HCT116 (cell line): ENCODE data around the gene TMEM243. TPM values are rescaled to one million over a fixed set of nuclear protein-coding genes. Genes with fewer than 3 reads are reported as not detected.

ENCODE experiments used
- ATAC-seq: fragments of 200-7000 bp; cut with Tn5 transposase; 2 replicates; pipeline ENCODE4 v1.9.1; 2020; ENCODE audit warnings: mild to moderate bottlenecking, moderate library complexity
- BruUV-seq: library from RNA; stranded (reverse); fragments of 400-500 nt; replicated peaks from 2 replicates; lab custom pipeline; 2021; lab: Mats Ljungman, UMichigan
- CTCF ChIA-PET: fragments of 300-600 bp; sonication (Branson Sonifier 250); formaldehyde crosslinking; loops from one replicate; lab custom pipeline; 2021; ENCODE audit warnings: antibody characterized with exemption; lab: Charles Lee
- POLR2A ChIA-PET: fragments of 300-600, 350-600 bp; sonication (Branson Sonifier 250); formaldehyde crosslinking; loops from one replicate; lab custom pipeline; 2021; ENCODE audit warnings: antibody characterized with exemption; lab: Charles Lee
- RAD21 ChIA-PET, 2 experiments: fragments of 300-600 bp; sonication (Branson Sonifier 250); formaldehyde crosslinking; loops; one replicate each; lab custom pipeline; 2023; ENCODE audit warnings: low total read pairs in 2 of 2; ENCODE audit not compliant: uncharacterized antibody in 2 of 2, unreplicated experiment in 2 of 2, low non-redundant PET in 1 of 2; lab: Charles Lee
- DNase-seq: peaks from one replicate; pipeline ENCODE4 v3.0.0-alpha.2; 2010; ENCODE audit warnings: low read depth, low spot score
- H2AFZ ChIP-seq: fragments of 200-600 bp; shearing (Covaris generic), sonication (generic); 2 replicates; pipeline ENCODE4 v1.6.1; 2017; ENCODE audit warnings: low read depth, mixed run types, mixed read lengths, antibody characterized with exemption, low read length; ENCODE audit not compliant: poor library complexity, severe bottlenecking
- H3K27ac ChIP-seq: 2 replicates; pipeline ENCODE4 v1.5.1; 2012; ENCODE audit warnings: low read depth, low read length
- H3K27me3 ChIP-seq: fragments of 200-600 bp; sonication (generic); 2 replicates; pipeline ENCODE4 v1.6.1; 2016; ENCODE audit warnings: mixed run types, low read length, mixed read lengths; ENCODE audit not compliant: insufficient read depth
- H3K36me3 ChIP-seq, 2 experiments: fragments of 200-500 bp in 1 of 2; fragments of 200-600 bp in 1 of 2; sonication (Bioruptor generic) in 1 of 2; sonication (generic) in 1 of 2; 2 replicates each; pipeline versions ENCODE4 v1.5.1 to v1.6.1; 2014 to 2016; ENCODE audit warnings: low read length in 2 of 2, inconsistent platforms in 1 of 2, mixed read lengths in 1 of 2, mixed run types in 1 of 2; ENCODE audit not compliant: insufficient read depth in 2 of 2, control insufficient read depth in 1 of 2
- H3K4me1 ChIP-seq, 2 experiments: fragments of 200-600 bp in 1 of 2; sonication (generic) in 1 of 2; 2 replicates each; pipeline versions ENCODE4 v1.5.1 to v1.6.1; 2012 to 2017; ENCODE audit warnings: low read length in 2 of 2, inconsistent platforms in 1 of 2, mild to moderate bottlenecking in 1 of 2, mixed read lengths in 1 of 2, mixed run types in 1 of 2, moderate library complexity in 1 of 2; ENCODE audit not compliant: insufficient read depth in 2 of 2, control insufficient read depth in 1 of 2
- H3K4me2 ChIP-seq: fragments of 200-600 bp; sonication (generic); 2 replicates; pipeline ENCODE4 v1.6.1; 2017; ENCODE audit warnings: mixed run types, low read length, mixed read lengths
- H3K4me3 ChIP-seq, 2 experiments: fragments of 200-600 bp in 1 of 2; sonication (generic) in 1 of 2; replicated peaks in 1 of 2; 2 replicates each; pipeline ENCODE4 v1.5.1; 2011 to 2016; ENCODE audit warnings: low read length in 2 of 2, control low read depth in 1 of 2, low read depth in 1 of 2, mild to moderate bottlenecking in 1 of 2, mixed read lengths in 1 of 2, mixed run types in 1 of 2
- H3K79me2 ChIP-seq: fragments of 200-600 bp; sonication (generic); 2 replicates; pipeline ENCODE4 v1.6.1; 2017; ENCODE audit warnings: mild to moderate bottlenecking, mixed run types, low read length, moderate library complexity, mixed read lengths; ENCODE audit not compliant: insufficient read depth
- H3K9ac ChIP-seq: fragments of 200-600 bp; sonication (generic); 2 replicates; pipeline ENCODE4 v1.6.1; 2016; ENCODE audit warnings: low read length, mixed read lengths
- H3K9me2 ChIP-seq: fragments of 200-600 bp; sonication (generic), shearing (Covaris generic); 2 replicates; pipeline ENCODE4 v1.6.1; 2017; ENCODE audit warnings: mixed run types, mild to moderate bottlenecking, moderate library complexity; ENCODE audit not compliant: insufficient read depth
- H3K9me3 ChIP-seq, 2 experiments: fragments of 200-500 bp in 1 of 2; fragments of 200-600 bp in 1 of 2; sonication (Bioruptor generic) in 1 of 2; sonication (generic) in 1 of 2; 2 replicates each; pipeline ENCODE4 v1.6.1; 2014 to 2017; ENCODE audit warnings: low read length in 2 of 2, mixed read lengths in 2 of 2, inconsistent platforms in 1 of 2, low read depth in 1 of 2, mild to moderate bottlenecking in 1 of 2, mixed run types in 1 of 2, moderate library complexity in 1 of 2; ENCODE audit not compliant: control insufficient read depth in 1 of 2, insufficient read depth in 1 of 2
- H4K20me1 ChIP-seq: fragments of 200-600 bp; sonication (generic), shearing (Covaris generic); 2 replicates; pipeline ENCODE4 v1.6.1; 2017; ENCODE audit warnings: mixed run types, mild to moderate bottlenecking, moderate library complexity; ENCODE audit not compliant: insufficient read depth
- ATF3 ChIP-seq: IDR thresholded peaks from 2 replicates; pipeline ENCODE4 v1.6.1; 2012
- CBX3 ChIP-seq: IDR thresholded peaks from 2 replicates; pipeline ENCODE4 v1.6.1; 2012; ENCODE audit warnings: low read depth
- CEBPB ChIP-seq: IDR thresholded peaks from 2 replicates; pipeline ENCODE4 v1.6.1; 2012; ENCODE audit warnings: low read depth
- CTCF ChIP-seq, 3 experiments: fragments of 200-600 bp in 1 of 3; sonication (generic) in 1 of 3; IDR thresholded peaks in 2 of 3; conservative IDR thresholded peaks in 1 of 3; 2 replicates each; pipeline ENCODE4 v1.5.1; 2012 to 2017; ENCODE audit warnings: low read depth in 2 of 3, low read length in 2 of 3, antibody characterized with exemption in 1 of 3, borderline replicate concordance in 1 of 3, control low read depth in 1 of 3, mild to moderate bottlenecking in 1 of 3, mixed read lengths in 1 of 3, mixed run types in 1 of 3, moderate library complexity in 1 of 3; ENCODE audit not compliant: insufficient read depth in 1 of 3
- EGR1 ChIP-seq: IDR thresholded peaks from 2 replicates; pipeline ENCODE4 v1.6.1; 2012; ENCODE audit warnings: low read depth
- ELF1 ChIP-seq: IDR thresholded peaks from 2 replicates; pipeline ENCODE4 v1.6.1; 2012; ENCODE audit warnings: low read depth, borderline replicate concordance
- EZH2 ChIP-seq: fragments of 200-600 bp; sonication (generic); IDR thresholded peaks from 2 replicates; pipeline ENCODE4 v1.6.1; 2017; ENCODE audit warnings: antibody characterized with exemption, mixed run types
- EZH2phosphoT487 ChIP-seq: fragments of 200-600 bp; IDR thresholded peaks from 2 replicates; pipeline ENCODE4 v1.6.1; 2018; ENCODE audit warnings: antibody characterized with exemption, borderline replicate concordance
- JUND ChIP-seq: IDR thresholded peaks from 2 replicates; pipeline ENCODE4 v1.6.1; 2012
- MAX ChIP-seq: IDR thresholded peaks from 2 replicates; pipeline ENCODE4 v1.6.1; 2012
- POLR2A ChIP-seq: IDR thresholded peaks from 2 replicates; pipeline ENCODE4 v1.7.0; 2011; ENCODE audit warnings: borderline replicate concordance; ENCODE audit not compliant: insufficient read depth, insufficient read length; ENCODE audit errors: extremely low read depth
- POLR2AphosphoS5 ChIP-seq: IDR thresholded peaks from 2 replicates; pipeline ENCODE4 v1.6.1; 2011; ENCODE audit warnings: mild to moderate bottlenecking, low read depth, low read length, moderate library complexity
- REST ChIP-seq: IDR thresholded peaks from 2 replicates; pipeline ENCODE4 v1.6.1; 2012; ENCODE audit warnings: low read depth
- SIN3A ChIP-seq: IDR thresholded peaks from 2 replicates; pipeline ENCODE4 v1.6.1; 2012; ENCODE audit warnings: low read depth
- SP1 ChIP-seq: IDR thresholded peaks from 2 replicates; pipeline ENCODE4 v1.6.1; 2012; ENCODE audit warnings: low read depth
- SRF ChIP-seq: IDR thresholded peaks from 2 replicates; pipeline ENCODE4 v1.6.1; 2012; ENCODE audit warnings: low read depth
- TCF7L2 ChIP-seq: IDR thresholded peaks from 2 replicates; pipeline ENCODE4 v1.7.0; 2011; ENCODE audit warnings: borderline replicate concordance, inconsistent platforms; ENCODE audit not compliant: insufficient read depth, insufficient read length; ENCODE audit errors: extremely low read depth
- ZBTB33 ChIP-seq: IDR thresholded peaks from 2 replicates; pipeline ENCODE4 v1.6.1; 2011; ENCODE audit warnings: mild to moderate bottlenecking, low read length, moderate library complexity; ENCODE audit not compliant: insufficient replicate concordance; ENCODE audit errors: extremely low read depth
- ZFX ChIP-seq: fragments of 450-650 bp; IDR thresholded peaks from 2 replicates; pipeline ENCODE4 v1.6.1; 2017
- ZNF274 ChIP-seq: fragments of 200-500 bp; sonication (Bioruptor generic); IDR thresholded peaks from 2 replicates; pipeline ENCODE4 v1.6.1; 2014; ENCODE audit warnings: mild to moderate bottlenecking, low read depth, low read length, inconsistent platforms
- intact Hi-C: fragments of 100-400 bp; cut with micrococcal nuclease; formaldehyde crosslinking; loops from 2 replicates; pipeline ENCODE4 v1.10.0; 2022
- total RNA-seq: library from RNA; stranded (reverse); gene quantifications from one replicate; pipeline ENCODE4 v1.2.1, GENCODE V29; 2021; ENCODE audit not compliant: unreplicated experiment

The TMEM243 gene
- total RNA-seq, 1 experiment from 2014 or later, result 23.3 TPM

GRCh38 chr7:87151729-87152111 lies 67.8 kb downstream of the TMEM243 start:
- ChIA-PET CTCF (interaction anchor here (0.9 to 1.1 kb wide), 3 partner anchors 92 to 247 kb away, joined by 3 to 5 read pairs (median 4); partner anchors contain the start of gene ELAPOR2), POLR2A (interaction anchor here (0.9 to 1.5 kb wide), 8 partner anchors 10 to 240 kb away, joined by 3 to 7 read pairs (median 3); no protein-coding TSS in a partner anchor), RAD21 (no interaction called here)
- BruUV-seq, result TSS peak; percentile 98
- Histone ChIP-seq H3K4me3 (peak overlapping the region; percentile 90 to 92), H3K4me1 (peaks cover 10 to 18% of the 10 kb centered on the region in 2 experiments; a peak in 3 of 4 replicates), H3K27me3 (no peaks in the 10 kb centered on the region), H3K9me2 (no peaks in the 10 kb centered on the region), H3K9me3 (no peaks in the 10 kb centered on the region), H2AFZ (peak overlapping the region; percentile 70), H3K9ac (peak overlapping the region; percentile 95), H3K4me2 (peak overlapping the region; percentile 85), H3K79me2 (peaks cover 40% of the 10 kb centered on the region), H4K20me1 (no peaks in the 10 kb centered on the region), H3K36me3 (peaks cover 0 to 3% of the 10 kb centered on the region in 2 experiments; a peak in 1 of 4 replicates), H3K27ac (peak overlapping the region; percentile 98)
- TF ChIP-seq EZH2 (no peak), EZH2phosphoT487 (no peak), SRF (no peak), REST (no peak), ZNF274 (no peak), ELF1 (no peak), JUND (no peak), POLR2A (no peak), ATF3 (no peak), SP1 (no peak), CBX3 (no peak), MAX (no peak), POLR2AphosphoS5 (no peak), TCF7L2 (no peak), CEBPB (no peak), ZFX (no peak), ZBTB33 (no peak), EGR1 (no peak), SIN3A (no peak), CTCF (IDR thresholded peaks at IDR 0.05 in 2 of 3, conservative IDR thresholded peaks at IDR 0.05 in 1 of 3; ENCODE audit: borderline replicate concordance in 1 of 3, insufficient read depth in 1 of 3, low read depth in 2 of 3, low read length in 2 of 3) (no peak)
- intact Hi-C loops, result loop anchor here (2.0 kb wide), 1 partner anchor 85 kb away; no protein-coding TSS in a partner anchor
- no peak for DNase-seq
- ATAC-seq, result peak; percentile 43
